A549 (cell line): ENCODE measurements around the gene ZNF541. TPM values are rescaled to one million over a fixed set of nuclear protein-coding genes. Genes with fewer than 3 reads are reported as not detected.

ENCODE experiments used
- ATAC-seq, 2 experiments: fragments of 200-7000 bp in 1 of 2; fragments of >200 bp in 1 of 2; cut with Nextera tagmentation in 1 of 2; cut with Tn5 transposase in 1 of 2; 3 replicates each; pipeline versions ENCODE4 v1.8.0 to v1.9.1; 2018 to 2020; ENCODE audit warnings: mild to moderate bottlenecking in 1 of 2, moderate library complexity in 1 of 2
- CTCF ChIA-PET: fragments of 300-600 bp; sonication (Branson Sonifier 250); formaldehyde crosslinking; extraction: SDS; loops from one replicate; lab custom pipeline; 2021; ENCODE audit warnings: antibody characterized with exemption, inconsistent platforms; lab: Yijun Ruan, JAX
- POLR2A ChIA-PET: fragments of 350-600 bp; formaldehyde crosslinking; extraction: SDS; loops from one replicate; lab custom pipeline; 2021; ENCODE audit warnings: antibody characterized with exemption, inconsistent platforms; lab: Yijun Ruan, JAX
- DNase-seq, 2 experiments: peaks; one replicate each; pipeline versions ENCODE4 v3.0.0 to v3.0.0-alpha.2; 2011 to 2016; ENCODE audit warnings: low read depth in 1 of 2, low spot score in 1 of 2
- FAIRE-seq: peaks from 2 replicates; lab custom pipeline; 2011; peaks lifted over from hg19 to GRCh38; lab: Jason Lieb, UNC
- H3K27ac ChIP-seq, 2 experiments: fragments of >200 bp; sonication (Bioruptor Twin); formaldehyde crosslinking; 3 replicates each; pipeline ENCODE4 v1.5.1; 2016 to 2017
- H3K4me1 ChIP-seq: fragments of >200 bp; sonication (Bioruptor Twin); formaldehyde crosslinking; 3 replicates; pipeline ENCODE4 v1.6.1; 2016
- H3K4me2 ChIP-seq: fragments of >200 bp; sonication (Bioruptor Twin); formaldehyde crosslinking; 3 replicates; pipeline ENCODE4 v1.6.1; 2016
- H3K4me3 ChIP-seq: fragments of >200 bp; sonication (Bioruptor Twin); formaldehyde crosslinking; 3 replicates; pipeline ENCODE4 v1.5.1; 2016
- H3K9me3 ChIP-seq: fragments of >200 bp; sonication (Bioruptor Twin); formaldehyde crosslinking; 3 replicates; pipeline ENCODE4 v1.6.1; 2016
- BHLHE40 ChIP-seq: IDR thresholded peaks from 2 replicates; pipeline ENCODE4 v1.6.1; 2012; ENCODE audit warnings: low read depth, low read length, inconsistent platforms
- CBX2 ChIP-seq: fragments of 200-600 bp; sonication (generic); IDR thresholded peaks from 2 replicates; pipeline ENCODE4 v1.6.1; 2016; ENCODE audit warnings: low read depth, mild to moderate bottlenecking, borderline replicate concordance
- CBX8 ChIP-seq: fragments of 200-600 bp; sonication (generic); IDR thresholded peaks from 2 replicates; pipeline ENCODE4 v1.6.1; 2016
- CHD2 ChIP-seq: fragments of 150-350 bp; IDR thresholded peaks from 2 replicates; pipeline ENCODE4 v1.6.1; 2014; ENCODE audit warnings: low read length; ENCODE audit not compliant: partially characterized antibody
- CTCF ChIP-seq: fragments of >200 bp; sonication (Bioruptor Twin); formaldehyde crosslinking; IDR thresholded peaks from 3 replicates; pipeline ENCODE4 v1.5.1; 2016
- E2F6 ChIP-seq: IDR thresholded peaks from 2 replicates; pipeline ENCODE4 v1.6.1; 2012; ENCODE audit warnings: low read depth, borderline replicate concordance
- EHF ChIP-seq: fragments of 250-450 bp; sonication (Bioruptor Pico); IDR thresholded peaks from 2 replicates; pipeline ENCODE4 v1.5.0; 2020; ENCODE audit warnings: mild to moderate bottlenecking
- ELK1 ChIP-seq: fragments of 150-350 bp; IDR thresholded peaks from 2 replicates; pipeline ENCODE4 v1.6.1; 2014; ENCODE audit warnings: low read depth, mild to moderate bottlenecking, low read length
- EP300 ChIP-seq, 2 experiments: fragments of >200 bp; sonication (Bioruptor Twin); formaldehyde crosslinking; IDR thresholded peaks; 2 replicates in 1 of 2; 3 replicates in 1 of 2; pipeline ENCODE4 v1.6.1; 2016 to 2017
- FOSB ChIP-seq: fragments of 250-450 bp; sonication (Bioruptor Pico); IDR thresholded peaks from 2 replicates; pipeline ENCODE4 v1.5.0; 2020; ENCODE audit warnings: mild to moderate bottlenecking, moderate library complexity
- FOSL2 ChIP-seq, 2 experiments: fragments of 450-650 bp in 1 of 2; fragments of >200 bp in 1 of 2; sonication (Bioruptor Twin) in 1 of 2; formaldehyde crosslinking; IDR thresholded peaks; 2 replicates each; pipeline versions ENCODE4 v1.5.0 to v1.6.1; 2016 to 2020; ENCODE audit warnings: mild to moderate bottlenecking in 1 of 2, moderate library complexity in 1 of 2
- HEYL ChIP-seq: fragments of 250-450 bp; sonication (Bioruptor Pico); IDR thresholded peaks from 2 replicates; pipeline ENCODE4 v1.8.0; 2021; ENCODE audit warnings: mild to moderate bottlenecking, moderate library complexity
- HMGXB4 ChIP-seq: fragments of 250-450 bp; sonication (Bioruptor Pico); IDR thresholded peaks from 2 replicates; pipeline ENCODE4 v1.5.0; 2021; ENCODE audit warnings: mild to moderate bottlenecking, moderate library complexity, borderline replicate concordance
- HOXB13 ChIP-seq: fragments of 250-450 bp; sonication (Bioruptor Pico); IDR thresholded peaks from 2 replicates; pipeline ENCODE4 v1.5.0; 2020; ENCODE audit warnings: low read depth, mild to moderate bottlenecking, moderate library complexity
- JUN ChIP-seq, 2 experiments: fragments of >200 bp; sonication (Bioruptor Twin); formaldehyde crosslinking; IDR thresholded peaks; 2 replicates in 1 of 2; 3 replicates in 1 of 2; pipeline ENCODE4 v1.6.1; 2016 to 2017
- JUNB ChIP-seq: fragments of >200 bp; sonication (Bioruptor Twin); formaldehyde crosslinking; IDR thresholded peaks from 2 replicates; pipeline ENCODE4 v1.6.1; 2016
- KDM5A ChIP-seq: fragments of 200-600 bp; sonication (generic); IDR thresholded peaks from 2 replicates; pipeline ENCODE4 v1.6.1; 2016; ENCODE audit warnings: antibody characterized with exemption, mild to moderate bottlenecking
- MYC ChIP-seq: IDR thresholded peaks from 2 replicates; pipeline ENCODE4 v1.6.1; 2012; ENCODE audit warnings: mild to moderate bottlenecking, inconsistent platforms, low read length, improper control_type of control experiment, borderline replicate concordance
- NFE2L2 ChIP-seq: fragments of 150-350 bp; conservative IDR thresholded peaks from 2 replicates; pipeline ENCODE4 v1.6.1; 2014; ENCODE audit warnings: low read length
- NPAS2 ChIP-seq: fragments of 250-450 bp; sonication (Bioruptor Pico); IDR thresholded peaks from 2 replicates; pipeline ENCODE4 v1.8.0; 2022; ENCODE audit warnings: mild to moderate bottlenecking, moderate library complexity, borderline replicate concordance
- PBX3 ChIP-seq: IDR thresholded peaks from 2 replicates; pipeline ENCODE4 v1.6.1; 2012
- RAD21 ChIP-seq, 2 experiments: fragments of >200 bp in 1 of 2; sonication (Bioruptor Twin) in 1 of 2; formaldehyde crosslinking in 1 of 2; IDR thresholded peaks in 1 of 2; conservative IDR thresholded peaks in 1 of 2; 2 replicates in 1 of 2; 3 replicates in 1 of 2; pipeline ENCODE4 v1.6.1; 2012 to 2018; ENCODE audit warnings: inconsistent platforms in 1 of 2
- RARB ChIP-seq: fragments of 250-450 bp; sonication (Bioruptor Pico); IDR thresholded peaks from 2 replicates; pipeline ENCODE4 v1.8.0; 2021; ENCODE audit warnings: mild to moderate bottlenecking, moderate library complexity
- RCOR1 ChIP-seq: fragments of 150-350 bp; IDR thresholded peaks from 2 replicates; pipeline ENCODE4 v1.6.1; 2014; ENCODE audit warnings: antibody characterized with exemption, low read length, low read depth
- RFX5 ChIP-seq: fragments of 450-650 bp; IDR thresholded peaks from 2 replicates; pipeline ENCODE4 v1.7.1; 2014; ENCODE audit warnings: antibody characterized with exemption, mild to moderate bottlenecking, moderate library complexity
- TFCP2L1 ChIP-seq: fragments of 250-450 bp; sonication (Bioruptor Pico); IDR thresholded peaks from 2 replicates; pipeline ENCODE4 v1.5.0; 2021; ENCODE audit warnings: mild to moderate bottlenecking
- USF2 ChIP-seq: fragments of 450-650 bp; IDR thresholded peaks from 2 replicates; pipeline ENCODE4 v1.6.1; 2014; ENCODE audit warnings: antibody characterized with exemption
- ZC3H11A ChIP-seq: fragments of 450-650 bp; IDR thresholded peaks from 2 replicates; pipeline ENCODE4 v1.6.1; 2014; ENCODE audit warnings: antibody characterized with exemption, mild to moderate bottlenecking
- WGBS: methylation state at CpG from one replicate; pipeline ENCODE4 v1.1.6; 2017; ENCODE audit errors: missing lambda C conversion rate; 5-methylcytosine and 5-hydroxymethylcytosine counted together
- polyA plus RNA-seq, 4 experiments: library from polyadenylated mRNA; depleted of rRNA in 3 of 4; stranded (reverse); fragments of >200 nt; fragmentation: RNase III in 1 of 4; extraction: RNeasy Plus Mini Kit Qiagen cat#74134 plus additional on column Dnase treatment in 1 of 4; gene quantifications; 2 replicates in 3 of 4; 3 replicates in 1 of 4; pipeline ENCODE4 v1.2.3, GENCODE V29; 2011 to 2017

Gene ZNF541
- polyA plus RNA-seq, 2 of the 4 experiments (the other 2 are of a cell fraction): not detected

GRCh38 chr19:47581605-47582319, 8.8 kb upstream of the ZNF541 start:
- POLR2A ChIA-PET: no interaction called here
- H3K9me3 ChIP-seq: peaks cover 11% of the 10 kb centered on the region
- H3K4me3 ChIP-seq: no peak overlapping the region
- ATAC-seq: peak; percentile 38 to 65; a peak in 3 of 6 replicates
- no peak for FAIRE-seq
- no peak for TF ChIP-seq HEYL (CRISPR knock-in tag)
- no peak for TF ChIP-seq EHF (CRISPR knock-in tag)
- TF ChIP-seq CBX2: no peak
- no peak for TF ChIP-seq MYC
- TF ChIP-seq TFCP2L1 (CRISPR knock-in tag): no peak
- TF ChIP-seq EP300 (IDR thresholded peaks at IDR 0.05): no peak
- no peak for TF ChIP-seq BHLHE40
- TF ChIP-seq NPAS2 (CRISPR knock-in tag): no peak
- no peak for TF ChIP-seq ELK1
- no peak for TF ChIP-seq HOXB13 (CRISPR knock-in tag)
- no peak for TF ChIP-seq FOSB (CRISPR knock-in tag)
- no peak for TF ChIP-seq ZC3H11A
- no peak for TF ChIP-seq CTCF
- no peak for TF ChIP-seq PBX3
- TF ChIP-seq NFE2L2: no peak
- no peak for TF ChIP-seq CBX8
- TF ChIP-seq JUN (IDR thresholded peaks at IDR 0.05): no peak
- TF ChIP-seq RCOR1: no peak
- TF ChIP-seq JUNB: no peak
- CTCF ChIA-PET: interaction anchor here (0.9 to 1.2 kb wide), 2 partner anchors 12 to 67 kb away, joined by 3 read pairs; partner anchors contain the start of gene NAPA
- H3K27ac ChIP-seq: no peak overlapping the region
- no peak overlapping the region for H3K4me2 ChIP-seq
- WGBS: 60% methylated on average over 5 of the region's 6 CpGs
- DNase-seq: no peak
- H3K4me1 ChIP-seq: no peaks in the 10 kb centered on the region

- no peak for DNase-seq
- ATAC-seq: no peak
- Histone ChIP-seq H3K27ac (no peak overlapping the region), H3K4me2 (no peak overlapping the region)
- no peak for FAIRE-seq
- TF ChIP-seq ZC3H11A: no peak
- TF ChIP-seq HMGXB4 (CRISPR knock-in tag): no peak
- no peak for TF ChIP-seq RARB
- TF ChIP-seq FOSL2 (IDR thresholded peaks at IDR 0.05): no peak
- TF ChIP-seq FOSL2 (CRISPR knock-in tag; IDR thresholded peaks at IDR 0.05): no peak
- no peak for TF ChIP-seq RFX5
- TF ChIP-seq NFE2L2: no peak
- no peak for TF ChIP-seq USF2
- TF ChIP-seq E2F6: no peak
- no peak for TF ChIP-seq CHD2
- no peak for TF ChIP-seq RAD21 (conservative IDR thresholded peaks at IDR 0.05 in 1 of 2, IDR thresholded peaks at IDR 0.05 in 1 of 2)
- no peak for TF ChIP-seq KDM5A
- TF ChIP-seq EP300 (IDR thresholded peaks at IDR 0.05): no peak
- TF ChIP-seq, all 56 proteins: peak for 0
- CTCF ChIA-PET: interaction anchor here (1.2 kb wide), 1 partner anchor 65 kb away, joined by 3 read pairs; the partner anchor contains the start of gene NAPA
- WGBS: 31% methylated on average over 3 of the region's 3 CpGs
- Histone ChIP-seq H3K4me3 (no peak overlapping the region), H3K4me1 (no peaks in the 10 kb centered on the region), H3K9me3 (no peaks in the 10 kb centered on the region)
- POLR2A ChIA-PET: no interaction called here
Measured at GRCh38 chr19:47580397-47580796, 7.4 kb upstream of the ZNF541 start.
